GM12892 (cell line): ENCODE data around the gene UBXN6.

ENCODE experiments used
- POLR2A ChIP-seq: IDR thresholded peaks from 2 replicates; pipeline ENCODE4 v1.6.1; 2011; ENCODE audit warnings: low read depth, low read length, control low read depth
- POLR2AphosphoS5 ChIP-seq: IDR thresholded peaks from 2 replicates; pipeline ENCODE4 v1.6.1; 2011; ENCODE audit warnings: low read depth, low read length, control low read depth

DNA sequence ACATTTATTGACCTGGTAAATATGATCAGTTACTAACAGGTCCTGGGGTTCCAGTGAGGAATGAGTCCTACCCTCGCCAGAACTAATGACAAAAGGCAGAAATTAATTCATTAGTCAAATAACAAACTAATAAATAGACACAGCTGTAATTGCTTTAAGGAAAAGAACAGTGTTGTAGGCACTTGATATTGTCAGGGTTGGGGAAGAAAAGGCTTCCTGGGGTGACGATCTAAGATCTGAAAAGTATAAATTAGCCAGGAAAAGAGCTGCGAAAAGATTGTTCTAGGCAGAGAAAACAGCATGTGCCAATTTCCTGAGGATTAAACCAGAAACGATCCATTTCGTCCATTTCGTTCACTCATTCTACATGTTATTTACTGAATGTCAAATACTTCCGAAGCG, 55.8 kb downstream of the UBXN6 start:
- no peak for TF ChIP-seq POLR2A
- no peak for TF ChIP-seq POLR2AphosphoS5
